Lower leg skin (tissue), 3 donors: ENCODE results near the gene NWD2.

Source experiments
- CTCF ChIP-seq, 3 donors: fragments of 450-650 bp; IDR thresholded peaks; one replicate each; pipeline ENCODE4 v1.5.1; 2016; ENCODE audit warnings: antibody characterized with exemption in 3 of 3, mild to moderate bottlenecking in 3 of 3, moderate library complexity in 2 of 3
- POLR2A ChIP-seq, 2 donors: fragments of 450-650 bp; IDR thresholded peaks; one replicate each; pipeline ENCODE4 v1.6.1; 2016 to 2017; ENCODE audit warnings: antibody characterized with exemption in 2 of 2, mild to moderate bottlenecking in 1 of 2, moderate library complexity in 1 of 2

GRCh38 chr4:37446016-37446415, 201.5 kb downstream of the NWD2 start:
- TF ChIP-seq CTCF (IDR thresholded peaks at IDR 0.05) (no peak), POLR2A (IDR thresholded peaks at IDR 0.05) (no peak)
